Neutrophil (primary cell): ENCODE results near the gene NRXN2.

ENCODE experiments used
- H3K27ac ChIP-seq: fragments of 200-600 bp; sonication (generic); 2 replicates; pipeline ENCODE4 v1.5.1; 2016; ENCODE audit warnings: mild to moderate bottlenecking, moderate library complexity
- H3K27me3 ChIP-seq: fragments of 200-600 bp; sonication (generic); 2 replicates; pipeline ENCODE4 v1.6.0; 2016; ENCODE audit warnings: mild to moderate bottlenecking
- H3K36me3 ChIP-seq: fragments of 200-600 bp; sonication (generic); 2 replicates; pipeline ENCODE4 v1.5.1; 2017
- H3K4me1 ChIP-seq, 2 experiments: fragments of 200-600 bp in 1 of 2; sonication (generic) in 1 of 2; 1 replicate in 1 of 2; 2 replicates in 1 of 2; pipeline versions ENCODE4 v1.5.1 to v1.6.1; 2013 to 2016; ENCODE audit warnings: low read depth in 1 of 2, low read length in 1 of 2, mild to moderate bottlenecking in 1 of 2, moderate library complexity in 1 of 2; ENCODE audit not compliant: control insufficient read depth in 1 of 2, insufficient read depth in 1 of 2
- H3K4me3 ChIP-seq, 2 experiments: fragments of 200-600 bp in 1 of 2; sonication (generic) in 1 of 2; 1 replicate in 1 of 2; 2 replicates in 1 of 2; pipeline ENCODE4 v1.5.1; 2013 to 2016; ENCODE audit warnings: low read depth in 1 of 2, low read length in 1 of 2, mild to moderate bottlenecking in 1 of 2, moderate library complexity in 1 of 2
- H3K9me3 ChIP-seq: fragments of 200-600 bp; sonication (generic); 2 replicates; pipeline ENCODE4 v1.5.1; 2016
- CTCF ChIP-seq: fragments of 200-600 bp; sonication (generic); IDR thresholded peaks from 2 replicates; pipeline ENCODE4 v1.5.1; 2016; ENCODE audit warnings: antibody characterized with exemption

Gene NRXN2

GRCh38 chr11:64624883-64625481, 98.0 kb downstream of the NRXN2 start:
- Histone ChIP-seq H3K9me3 (no peaks in the 10 kb centered on the region), H3K4me3 (peak overlapping the region in 1 of 2 experiments; percentile 8), H3K36me3 (no peaks in the 10 kb centered on the region), H3K27me3 (no peaks in the 10 kb centered on the region), H3K27ac (peak overlapping the region; percentile 89), H3K4me1 (peaks cover 23 to 27% of the 10 kb centered on the region in 2 experiments)
- TF ChIP-seq CTCF, result no peak

DNA sequence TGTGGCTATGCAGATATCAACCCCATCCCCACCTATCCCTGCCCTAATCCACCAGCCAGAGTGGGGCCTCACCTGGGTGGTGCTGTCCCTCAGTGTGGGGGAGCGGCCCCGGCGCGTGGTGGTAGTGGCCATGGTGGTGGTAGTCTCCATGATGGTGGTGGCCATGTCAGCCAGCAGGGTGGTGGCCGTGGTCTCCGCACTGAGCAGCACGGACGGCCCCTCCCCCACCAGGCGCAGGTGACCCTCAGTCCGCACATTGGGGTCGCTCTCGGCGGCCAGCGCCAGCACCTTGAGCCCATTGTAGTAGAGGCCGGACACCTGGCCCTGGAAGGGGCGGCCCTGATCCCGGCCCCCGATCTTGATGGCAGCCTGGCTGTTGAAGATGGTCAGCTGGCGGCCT, 100.3 kb downstream of the NRXN2 start:
- no peaks in the 10 kb centered on the region for H3K36me3 ChIP-seq
- H3K27ac ChIP-seq, result no peak overlapping the region
- peaks cover 23 to 27% of the 10 kb centered on the region in 2 experiments for H3K4me1 ChIP-seq
- no peak overlapping the region for H3K4me3 ChIP-seq
- no peaks in the 10 kb centered on the region for H3K9me3 ChIP-seq
- TF ChIP-seq CTCF, result no peak
- no peaks in the 10 kb centered on the region for H3K27me3 ChIP-seq

DNA sequence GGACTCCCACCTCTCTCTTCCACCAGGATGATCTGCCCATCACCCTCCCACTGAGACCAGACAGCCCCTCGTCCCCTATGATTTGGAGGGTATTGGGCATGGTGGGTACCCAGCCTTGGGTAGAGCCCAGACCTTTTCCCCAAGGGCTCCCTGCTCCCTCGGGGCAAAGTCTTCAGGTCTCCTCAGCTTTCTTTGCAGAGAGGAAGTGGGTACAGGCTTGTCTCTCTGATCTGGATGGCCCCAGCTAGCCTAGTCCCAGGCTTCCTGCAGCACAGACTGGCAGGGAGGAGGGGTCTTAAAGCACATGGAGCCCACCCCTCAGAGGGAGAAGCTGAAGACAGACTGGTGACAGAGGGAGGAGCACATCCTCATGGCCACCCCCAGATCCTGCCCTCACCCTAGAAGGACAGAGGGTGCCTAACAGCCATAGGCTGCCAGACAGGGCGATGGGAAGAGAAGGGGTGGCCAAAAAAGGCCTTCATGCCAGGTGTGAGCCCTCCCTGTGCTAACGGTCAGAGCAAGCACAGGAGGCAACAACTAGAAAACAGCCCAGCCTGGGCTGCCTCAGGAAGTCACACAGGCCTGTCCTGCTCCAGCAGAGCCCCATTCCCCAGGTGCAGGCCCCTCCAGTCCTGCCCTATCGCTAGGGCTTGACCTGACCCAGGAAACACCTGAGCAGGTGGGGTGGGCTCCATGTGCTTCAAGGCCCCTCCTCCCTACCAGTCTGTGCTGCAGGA, 101.5 kb downstream of the NRXN2 start:
- TF ChIP-seq CTCF, result no peak
- H3K27ac ChIP-seq, result no peak overlapping the region
- no peaks in the 10 kb centered on the region for H3K27me3 ChIP-seq
- no peaks in the 10 kb centered on the region for H3K9me3 ChIP-seq
- no peak overlapping the region for H3K4me3 ChIP-seq
- no peaks in the 10 kb centered on the region for H3K36me3 ChIP-seq
- peaks cover 23 to 27% of the 10 kb centered on the region in 2 experiments for H3K4me1 ChIP-seq

DNA sequence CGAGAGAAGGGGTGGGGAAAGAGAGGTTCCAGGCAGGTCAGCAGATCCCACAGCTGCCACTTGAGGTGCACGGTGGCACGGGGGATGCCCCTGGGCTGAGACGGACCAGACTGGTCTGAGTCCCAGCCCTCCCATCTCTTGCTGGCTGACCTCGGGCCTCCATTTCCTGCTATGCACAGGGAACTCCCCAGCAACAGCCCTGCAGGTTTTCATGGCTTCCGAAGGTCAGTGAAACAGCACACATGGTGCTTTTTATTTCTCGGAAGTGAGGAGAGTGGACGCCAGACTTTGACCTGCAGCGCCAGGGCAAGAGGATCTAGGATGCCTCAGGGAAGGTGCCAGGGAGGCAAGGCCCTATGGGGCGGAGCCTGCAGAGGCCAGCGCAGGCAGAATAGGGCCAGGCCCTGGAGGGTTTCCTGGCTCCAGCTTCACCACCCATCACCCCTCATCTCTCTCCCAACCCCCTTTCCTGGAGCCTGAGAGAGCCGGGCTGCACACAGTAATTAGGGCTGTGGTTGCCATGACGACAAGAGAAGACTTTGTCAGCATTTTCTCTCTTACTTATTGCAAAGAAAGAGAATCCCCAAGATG, 102.5 kb downstream of the NRXN2 start:
- Histone ChIP-seq H3K27me3 (no peaks in the 10 kb centered on the region), H3K4me1 (peaks cover 16 to 19% of the 10 kb centered on the region in 2 experiments), H3K9me3 (no peaks in the 10 kb centered on the region), H3K27ac (no peak overlapping the region), H3K36me3 (no peaks in the 10 kb centered on the region), H3K4me3 (no peak overlapping the region)
- no peak for TF ChIP-seq CTCF

DNA sequence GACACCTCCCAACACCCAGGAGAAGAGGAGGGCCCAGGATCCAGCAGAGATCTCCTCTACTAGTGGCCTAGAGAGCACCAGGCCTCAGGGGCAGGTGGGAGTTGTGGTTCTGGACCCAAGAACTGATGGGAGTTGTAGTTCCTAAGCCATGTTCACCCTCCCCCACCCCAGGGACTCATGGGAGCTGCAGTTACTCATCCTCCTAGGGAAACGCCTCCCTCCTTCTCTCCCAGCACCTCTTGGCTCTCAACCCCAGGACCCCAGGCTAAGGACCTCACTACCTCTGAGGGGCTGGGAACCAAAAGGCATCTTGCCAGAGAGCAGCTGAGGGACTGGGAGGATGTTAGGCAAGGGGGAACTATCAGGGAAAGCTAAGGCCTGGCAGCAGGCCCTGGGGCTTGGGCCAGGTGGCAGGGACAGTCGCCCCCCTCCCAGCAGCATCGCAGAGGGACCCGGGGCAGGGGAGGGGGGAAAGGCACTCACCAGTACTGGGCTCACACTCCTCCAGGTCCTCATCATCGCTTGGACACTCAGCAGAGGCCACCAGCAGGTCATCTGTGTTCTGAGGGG, 103.1 kb downstream of the NRXN2 start:
- Histone ChIP-seq H3K27me3 (no peaks in the 10 kb centered on the region), H3K4me1 (peaks cover 10 to 13% of the 10 kb centered on the region in 2 experiments), H3K27ac (no peak overlapping the region), H3K4me3 (no peak overlapping the region), H3K36me3 (no peaks in the 10 kb centered on the region), H3K9me3 (no peaks in the 10 kb centered on the region)
- TF ChIP-seq CTCF, result no peak
